Measurements from ENCODE around the gene SLC25A33. TPM values are rescaled to one million over a fixed set of nuclear protein-coding genes. Genes with fewer than 3 reads are reported as not detected.
"Not testable (repeated sequence)": the region's sequence is repeated elsewhere in the genome, so short reads cannot be mapped to it uniquely, and the experiment has no call there.

Gene SLC25A33
- total and polyA plus RNA-seq, 12 donors = 1.9 to 10.3 (median 3.3) TPM

DNA sequence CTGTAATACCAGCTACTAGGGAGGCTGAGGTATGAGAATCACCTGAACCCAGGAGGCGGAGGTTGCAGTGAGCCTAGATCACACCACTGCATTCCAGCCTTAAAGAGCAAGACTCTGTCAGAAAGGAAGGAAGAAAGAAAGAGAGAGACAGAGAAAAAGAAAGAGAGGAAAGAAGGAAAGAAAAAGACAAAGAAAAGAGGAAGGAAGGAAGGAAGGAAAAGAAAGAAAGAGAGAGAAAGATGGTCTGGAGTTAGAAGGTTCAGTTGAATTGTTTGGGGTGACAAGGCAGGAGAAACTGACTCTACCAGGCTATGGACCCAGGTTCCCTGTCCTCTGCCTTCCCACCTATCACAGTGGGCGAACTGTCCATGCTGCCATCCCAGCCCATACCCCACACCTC lies 84.8 kb downstream of the SLC25A33 start:
- no peak overlapping the region for H3K4me3 ChIP-seq
- no peak for DNase-seq
- no peaks in the 10 kb centered on the region for H3K27me3 ChIP-seq
- no peaks in the 10 kb centered on the region for H3K4me1 ChIP-seq (replicated peaks in 1 of 2)
- intact Hi-C loops (cut with DNase I) = loop anchor here in 1 of 2 donors (10.0 kb wide), 1 partner anchor 251 kb away; no protein-coding TSS in a partner anchor
- H3K9me3 ChIP-seq (replicated peaks in 1 of 3) = no peaks in the 10 kb centered on the region
- no peak for TF ChIP-seq POLR2A (IDR thresholded peaks at IDR 0.05)
- TF ChIP-seq, protein P1, sequence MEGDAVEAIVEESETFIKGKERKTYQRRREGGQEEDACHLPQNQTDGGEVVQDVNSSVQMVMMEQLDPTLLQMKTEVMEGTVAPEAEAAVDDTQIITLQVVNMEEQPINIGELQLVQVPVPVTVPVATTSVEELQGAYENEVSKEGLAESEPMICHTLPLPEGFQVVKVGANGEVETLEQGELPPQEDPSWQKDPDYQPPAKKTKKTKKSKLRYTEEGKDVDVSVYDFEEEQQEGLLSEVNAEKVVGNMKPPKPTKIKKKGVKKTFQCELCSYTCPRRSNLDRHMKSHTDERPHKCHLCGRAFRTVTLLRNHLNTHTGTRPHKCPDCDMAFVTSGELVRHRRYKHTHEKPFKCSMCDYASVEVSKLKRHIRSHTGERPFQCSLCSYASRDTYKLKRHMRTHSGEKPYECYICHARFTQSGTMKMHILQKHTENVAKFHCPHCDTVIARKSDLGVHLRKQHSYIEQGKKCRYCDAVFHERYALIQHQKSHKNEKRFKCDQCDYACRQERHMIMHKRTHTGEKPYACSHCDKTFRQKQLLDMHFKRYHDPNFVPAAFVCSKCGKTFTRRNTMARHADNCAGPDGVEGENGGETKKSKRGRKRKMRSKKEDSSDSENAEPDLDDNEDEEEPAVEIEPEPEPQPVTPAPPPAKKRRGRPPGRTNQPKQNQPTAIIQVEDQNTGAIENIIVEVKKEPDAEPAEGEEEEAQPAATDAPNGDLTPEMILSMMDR (IDR thresholded peaks at IDR 0.05) = no peak
- WGBS, 4 donors = 88 to 97% (median 94%) methylated on average over 2 of the region's 2 CpGs
- H3K27ac ChIP-seq = no peak overlapping the region
- H3K36me3 ChIP-seq (replicated peaks in 1 of 2) = no peaks in the 10 kb centered on the region

DNA sequence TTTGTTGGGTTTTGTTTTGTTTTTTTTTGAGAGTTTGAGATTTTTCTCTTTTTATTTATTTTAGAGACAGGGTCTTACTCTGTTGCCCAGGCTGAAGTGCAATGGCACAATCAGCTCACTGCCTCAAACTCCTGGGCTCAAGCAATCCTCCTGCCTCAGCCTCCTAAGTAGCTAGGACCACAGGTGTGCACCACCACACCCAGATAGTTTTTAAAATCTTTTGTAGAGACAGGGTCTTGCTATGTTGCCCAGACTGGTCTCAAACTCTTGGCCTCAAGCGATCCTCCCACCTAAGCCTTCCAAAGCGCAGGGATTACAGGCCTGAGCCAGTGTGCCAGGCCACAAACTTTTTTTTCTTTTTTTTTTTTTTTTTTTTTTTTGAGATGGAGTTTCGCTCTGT lies 85.8 kb downstream of the SLC25A33 start:
- H3K9me3 ChIP-seq (replicated peaks in 1 of 3) = not testable (repeated sequence)
- intact Hi-C loops (cut with DNase I) = loop anchor here (5.0 to 10.0 kb wide), 2 partner anchors 242 to 250 kb away; no protein-coding TSS in a partner anchor
- WGBS, 4 donors = 89 to 97% (median 92%) methylated on average over 3 of the region's 3 CpGs

DNA sequence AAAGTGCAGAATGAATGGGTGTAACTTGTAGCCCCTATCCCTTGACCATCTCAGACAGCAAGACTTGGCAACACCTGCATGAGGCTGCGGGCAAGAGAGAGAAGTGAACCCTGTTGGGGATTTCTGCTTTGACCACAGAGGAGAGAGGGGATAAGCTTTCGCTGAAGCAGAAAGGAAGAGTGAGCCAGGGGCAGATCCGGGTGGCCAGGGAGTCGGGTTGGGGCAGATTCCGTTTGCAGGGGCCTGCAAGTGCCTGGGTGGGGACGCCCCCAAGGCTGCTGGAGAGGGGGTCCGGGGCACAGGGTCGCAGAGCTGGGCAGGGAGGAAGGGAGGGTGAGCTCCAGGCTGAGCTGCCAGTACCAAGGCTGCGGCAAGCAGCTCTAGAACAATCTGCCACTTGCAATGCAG lies 86.9 kb downstream of the SLC25A33 start:
- Histone ChIP-seq H3K27me3 (no peaks in the 10 kb centered on the region), H3K4me3 (no peak overlapping the region), H3K9me3 (replicated peaks in 1 of 3) (no peaks in the 10 kb centered on the region), H3K27ac (no peak overlapping the region), H3K36me3 (replicated peaks in 1 of 2) (no peaks in the 10 kb centered on the region), H3K4me1 (replicated peaks in 1 of 2) (no peaks in the 10 kb centered on the region)
- no peak for TF ChIP-seq POLR2A (IDR thresholded peaks at IDR 0.05)
- TF ChIP-seq, protein P1 (IDR thresholded peaks at IDR 0.05) = no peak
- DNase-seq = no peak
- WGBS, 4 donors = 64 to 82% (median 68%) methylated on average over 6 to 9 of the region's 9 CpGs
- intact Hi-C loops (cut with DNase I) = loop anchor here (5.0 to 10.0 kb wide), 2 partner anchors 241 to 249 kb away; no protein-coding TSS in a partner anchor

More for the DNA sequence above, 85.8 kb downstream of the SLC25A33 start:
- H3K4me1 ChIP-seq (replicated peaks in 1 of 2); H3K36me3 ChIP-seq (replicated peaks in 1 of 2); H3K4me3 ChIP-seq; DNase-seq; H3K27ac ChIP-seq; H3K27me3 ChIP-seq: not testable (repeated sequence)

DNA sequence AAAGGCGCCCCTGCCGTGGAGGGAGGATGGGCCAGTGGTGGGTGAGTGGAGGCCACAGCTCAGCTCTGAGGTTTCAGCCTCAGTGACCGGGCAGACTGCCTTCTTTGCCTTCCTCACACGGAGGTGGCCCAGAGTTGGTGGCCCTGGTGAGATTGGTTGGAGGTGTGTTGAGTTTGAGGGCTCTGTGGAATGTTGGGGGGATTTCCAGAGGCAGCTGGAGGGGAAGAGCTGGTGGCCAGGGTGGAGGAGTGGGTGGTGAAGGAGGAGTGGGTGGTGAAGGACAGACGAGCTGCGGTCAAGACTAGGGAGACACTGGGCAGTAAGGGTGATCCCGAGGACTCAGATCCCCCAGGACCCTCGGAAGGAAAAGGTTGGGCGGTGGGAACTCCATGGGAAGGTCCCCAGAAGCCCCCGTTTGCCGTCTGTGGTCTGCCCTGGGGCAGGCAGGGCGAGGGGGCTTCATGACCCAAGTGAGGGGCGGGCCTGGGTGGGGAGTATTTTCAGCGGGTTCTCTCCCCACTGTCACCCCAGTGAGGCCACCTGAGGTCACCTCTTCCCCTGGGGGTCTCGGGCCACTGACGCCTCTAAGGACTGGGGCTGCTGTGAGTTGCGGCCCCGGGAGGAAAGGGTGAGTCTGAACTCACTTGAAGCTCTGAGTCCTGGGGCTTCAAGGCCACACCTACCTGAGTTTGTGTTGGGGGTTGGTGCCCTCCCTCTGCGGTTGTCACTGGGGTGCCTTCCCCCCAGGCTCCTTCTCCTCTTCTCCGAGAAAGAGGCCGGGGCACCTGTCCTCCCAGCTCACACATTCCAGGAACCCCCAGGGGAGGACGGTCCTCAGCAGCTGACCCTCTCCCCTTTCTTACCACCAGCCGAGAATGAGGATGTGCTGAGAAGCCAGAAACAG lies 89.5 kb downstream of the SLC25A33 start:
- H3K27ac ChIP-seq = no peak overlapping the region
- H3K9me3 ChIP-seq (replicated peaks in 1 of 3) = no peaks in the 10 kb centered on the region
- no peaks in the 10 kb centered on the region for H3K27me3 ChIP-seq
- 67 to 76% (median 72%) methylated on average over 16 to 23 of the region's 23 CpGs for WGBS, 4 donors
- H3K4me1 ChIP-seq (replicated peaks in 1 of 2) = no peaks in the 10 kb centered on the region
- no peak for TF ChIP-seq POLR2A (IDR thresholded peaks at IDR 0.05)
- TF ChIP-seq, protein P1 (IDR thresholded peaks at IDR 0.05) = no peak
- no peaks in the 10 kb centered on the region for H3K36me3 ChIP-seq (replicated peaks in 1 of 2)
- intact Hi-C loops (cut with DNase I) = loop anchor here (5.0 to 10.0 kb wide), 2 partner anchors 239 to 246 kb away; no protein-coding TSS in a partner anchor
- no peak for DNase-seq
- H3K4me3 ChIP-seq = no peak overlapping the region

All from adrenal gland (tissue), 12 donors.